Spleen (tissue), 7 donors: ENCODE results near the gene ADGRA1.

Source experiments
- CTCF ChIP-seq, 11 experiments: fragments of 200-600 bp in 7 of 11; fragments of 450-650 bp in 4 of 11; sonication (generic) in 4 of 11; IDR thresholded peaks in 8 of 11; conservative IDR thresholded peaks in 3 of 11; 1 replicate in 7 of 11; 2 replicates in 4 of 11; pipeline versions ENCODE4 v1.4.0 to v1.8.0; 2016 to 2021; ENCODE audit warnings: antibody characterized with exemption in 11 of 11, inconsistent platforms in 4 of 11, mild to moderate bottlenecking in 1 of 11
- POLR2A ChIP-seq, 3 donors: fragments of 450-650 bp; IDR thresholded peaks; one replicate each; pipeline ENCODE4 v1.5.1; 2017; ENCODE audit warnings: antibody characterized with exemption in 3 of 3, mild to moderate bottlenecking in 1 of 3
- POLR2AphosphoS5 ChIP-seq, 3 donors: sonication (generic); formaldehyde crosslinking; IDR thresholded peaks; one replicate each; pipeline ENCODE4 v1.5.1; 2017; ENCODE audit warnings: antibody characterized with exemption in 3 of 3
- donor health status: DM: no; HTN: no; CAD: no; lungs with moderate emphysema.
- donor health status: DM: no; HTN: no; CAD: no.
- donor health status: DM: no; HTN: no; CAD: no.

GRCh38 chr10:133094286-133094685 is 6.6 kb downstream of the ADGRA1 start:
- no peak for TF ChIP-seq CTCF (IDR thresholded peaks at IDR 0.05 in 8 of 11, conservative IDR thresholded peaks at IDR 0.05 in 3 of 11)
- TF ChIP-seq POLR2A (IDR thresholded peaks at IDR 0.05): no peak
- TF ChIP-seq POLR2AphosphoS5 (IDR thresholded peaks at IDR 0.05): no peak
